ENCODE data around the gene TXNRD3. TPM values are rescaled to one million over a fixed set of nuclear protein-coding genes. Genes with fewer than 3 reads are reported as not detected.

TXNRD3 gene
- total and polyA plus RNA-seq, 2 of the 4 experiments (the other 2 are of a cell fraction): 3.9 to 8.4 TPM

DNA sequence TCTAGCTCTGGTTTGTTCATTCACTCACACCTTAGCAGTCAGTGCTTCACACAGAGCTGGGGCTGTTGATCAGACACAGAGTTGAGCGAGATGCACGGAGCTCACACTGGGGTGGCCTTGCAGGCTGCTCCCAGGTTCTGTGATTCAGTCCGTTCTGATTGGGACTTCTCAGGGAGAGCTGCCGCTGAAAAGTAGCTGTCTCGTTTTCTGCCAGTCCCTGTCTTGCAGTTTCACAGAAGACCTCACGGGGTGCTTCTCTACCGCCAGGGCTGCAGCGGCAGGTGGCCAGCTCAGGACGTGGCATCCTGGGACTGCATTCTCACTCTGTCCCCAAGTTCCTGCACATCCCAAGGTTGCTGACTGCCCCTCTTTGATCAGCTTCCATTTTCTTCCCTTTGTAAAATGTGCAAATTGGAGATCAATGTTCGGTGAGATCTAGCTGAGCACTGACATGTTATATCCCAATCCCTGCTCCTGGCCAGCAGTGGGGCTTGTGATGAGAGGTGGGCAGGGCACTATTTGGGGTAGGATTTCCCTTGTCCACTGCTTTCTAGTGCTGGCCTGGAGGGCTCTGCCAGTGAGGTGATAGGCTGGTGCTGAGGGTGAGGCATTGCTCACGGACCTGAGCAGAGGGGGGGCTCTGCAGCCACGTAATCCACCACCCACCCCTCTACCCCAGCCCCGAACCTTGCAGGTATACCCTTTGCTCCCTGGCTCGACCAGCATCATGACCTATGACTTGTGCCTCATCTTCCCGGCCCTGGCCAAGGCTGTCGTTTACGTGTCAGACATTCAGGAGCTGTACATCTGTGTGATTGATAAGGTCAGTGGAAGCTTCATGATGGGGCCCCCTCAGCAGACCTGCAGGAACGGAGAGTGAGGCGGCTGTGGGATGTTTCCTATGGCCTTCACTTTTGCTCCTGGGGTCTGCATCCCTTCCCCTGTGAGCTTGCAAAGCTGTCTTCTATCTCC is 5.3 kb upstream of the TXNRD3 start:
- Histone ChIP-seq H3K4me3 (ENCODE audit: insufficient read depth, low read depth, low read length) (no peak overlapping the region), H2BK5ac (ENCODE audit: low read depth, low read length, poor library complexity, severe bottlenecking) (no peak overlapping the region), H3K23ac (ENCODE audit: low read depth, low read length) (no peak overlapping the region), H4K91ac (ENCODE audit: insufficient read depth, low read depth, low read length) (no peak overlapping the region), H2BK120ac (ENCODE audit: low read depth, low read length) (no peak overlapping the region), H4K5ac (ENCODE audit: low read depth, low read length) (no peak overlapping the region), H3K56ac (ENCODE audit: extremely low read depth, insufficient read depth, low read length) (no peak overlapping the region), H2AK5ac (ENCODE audit: low read depth, low read length) (no peak overlapping the region), H3K4me2 (ENCODE audit: low read depth, low read length) (no peak overlapping the region), H3K9me1 (ENCODE audit: insufficient read depth, low read length) (no peaks in the 10 kb centered on the region), H3K18ac (ENCODE audit: low read depth, low read length) (no peak overlapping the region), H3K9ac (ENCODE audit: low read depth, low read length) (no peak overlapping the region), H4K20me1 (ENCODE audit: insufficient read depth, low read length) (no peaks in the 10 kb centered on the region), H2BK20ac (ENCODE audit: low read depth, low read length) (no peak overlapping the region), H2AK9ac (replicated peaks; ENCODE audit: low read depth, low read length, poor library complexity) (no peak overlapping the region), H3K4me1 (ENCODE audit: control insufficient read depth, insufficient read depth, low read length) (peaks cover 2% of the 10 kb centered on the region; the same call in 1 of the 2 replicates), H3K27me3 (ENCODE audit: control insufficient read depth, insufficient read depth, low read length) (peaks cover 53% of the 10 kb centered on the region), H3K4ac (ENCODE audit: low read depth, low read length) (no peak overlapping the region), H3K79me1 (ENCODE audit: low read depth in 1 of 2, low read length in 2 of 2) (no peaks in the 10 kb centered on the region), H3K9me3 (ENCODE audit: control insufficient read depth, insufficient read depth, low read length) (peaks cover 6% of the 10 kb centered on the region; the same call in 1 of the 2 replicates), H3K27ac (ENCODE audit: insufficient read depth, low read length) (no peak overlapping the region), H3K14ac (replicated peaks; ENCODE audit: low read depth, low read length) (no peak overlapping the region), H4K8ac (ENCODE audit: low read depth in 2 of 2, low read length in 2 of 2) (no peak overlapping the region), H3K36me3 (ENCODE audit: control insufficient read depth, insufficient read depth, low read length) (no peaks in the 10 kb centered on the region), H2BK15ac (ENCODE audit: low read depth, low read length) (no peak overlapping the region), H2AFZ (replicated peaks; ENCODE audit: low read length, poor library complexity) (no peak overlapping the region)
- no peak for DNase-seq
- peak; percentile 36; the same call in 1 of the 2 replicates for ATAC-seq (ENCODE audit: low read depth)
- CTCF ChIA-PET: interaction anchor here (0.6 to 1.5 kb wide), 3 partner anchors 9 to 589 kb away, joined by 3 to 7 read pairs (median 3); no protein-coding TSS in a partner anchor
- in situ Hi-C loops (cut with MboI; ENCODE audit: low sequenced_read_pairs) (no loop called here), dilution Hi-C loops (cut with HindIII; ENCODE audit: low sequenced_read_pairs, unreplicated experiment) (no loop called here), intact Hi-C loops (cut with micrococcal nuclease) (no loop called here)
- POLR2A ChIA-PET (ENCODE audit: unreplicated experiment): no interaction called here
- BruUV-seq (replicated peaks): no TSS peak
- TF ChIP-seq, protein P1, sequence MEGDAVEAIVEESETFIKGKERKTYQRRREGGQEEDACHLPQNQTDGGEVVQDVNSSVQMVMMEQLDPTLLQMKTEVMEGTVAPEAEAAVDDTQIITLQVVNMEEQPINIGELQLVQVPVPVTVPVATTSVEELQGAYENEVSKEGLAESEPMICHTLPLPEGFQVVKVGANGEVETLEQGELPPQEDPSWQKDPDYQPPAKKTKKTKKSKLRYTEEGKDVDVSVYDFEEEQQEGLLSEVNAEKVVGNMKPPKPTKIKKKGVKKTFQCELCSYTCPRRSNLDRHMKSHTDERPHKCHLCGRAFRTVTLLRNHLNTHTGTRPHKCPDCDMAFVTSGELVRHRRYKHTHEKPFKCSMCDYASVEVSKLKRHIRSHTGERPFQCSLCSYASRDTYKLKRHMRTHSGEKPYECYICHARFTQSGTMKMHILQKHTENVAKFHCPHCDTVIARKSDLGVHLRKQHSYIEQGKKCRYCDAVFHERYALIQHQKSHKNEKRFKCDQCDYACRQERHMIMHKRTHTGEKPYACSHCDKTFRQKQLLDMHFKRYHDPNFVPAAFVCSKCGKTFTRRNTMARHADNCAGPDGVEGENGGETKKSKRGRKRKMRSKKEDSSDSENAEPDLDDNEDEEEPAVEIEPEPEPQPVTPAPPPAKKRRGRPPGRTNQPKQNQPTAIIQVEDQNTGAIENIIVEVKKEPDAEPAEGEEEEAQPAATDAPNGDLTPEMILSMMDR (conservative IDR thresholded peaks at IDR 0.05; ENCODE audit: low read depth, low read length): peak; percentile 23; the same call in 1 of the 2 replicates
- TF ChIP-seq CHD1 (IDR thresholded peaks at IDR 0.05; ENCODE audit: low read depth, low read length): no peak
- 20% methylated on average over 9 of the region's 19 CpGs; no CpG with 5 or more reads in 1 of the 2 experiments for WGBS, 2 experiments (ENCODE audit: extremely low coverage in 2 of 2, insufficient read length in 1 of 2)
